GM12878 (cell line): ENCODE results near the gene PDZD2. TPM values are rescaled to one million over a fixed set of nuclear protein-coding genes. Genes with fewer than 3 reads are reported as not detected.

Experiments used
- ATAC-seq: fragments of 200-7000 bp; cut with Tn5 transposase; 3 replicates; pipeline ENCODE4 v1.9.1; 2020; ENCODE audit warnings: mild to moderate bottlenecking, moderate library complexity
- BruUV-seq: library from RNA; stranded (reverse); fragments of 400-500 nt; replicated peaks from 2 replicates; lab custom pipeline; 2021; lab: Mats Ljungman, UMichigan
- CTCF ChIA-PET: fragments of 300-600 bp; sonication (Branson Sonifier 250); formaldehyde crosslinking; extraction: SDS; loops from one replicate; lab custom pipeline; 2021; ENCODE audit warnings: inconsistent platforms; lab: Yijun Ruan, JAX
- POLR2A ChIA-PET: fragments of 350-600 bp; formaldehyde crosslinking; extraction: SDS; loops from one replicate; lab custom pipeline; 2021; ENCODE audit warnings: inconsistent platforms; lab: Charles Lee
- RAD21 ChIA-PET: fragments of 300-600 bp; sonication (Branson Sonifier 250); formaldehyde crosslinking; loops from one replicate; lab custom pipeline; 2023; ENCODE audit warnings: antibody characterized with exemption; ENCODE audit not compliant: unreplicated experiment; lab: Charles Lee
- SMC1A ChIA-PET: fragments of 300-600 bp; sonication (Branson Sonifier 250); formaldehyde crosslinking; loops from one replicate; lab custom pipeline; 2023; ENCODE audit not compliant: unreplicated experiment, uncharacterized antibody; lab: Charles Lee
- DNase-seq: peaks from one replicate; pipeline ENCODE4 v3.0.0-alpha.2; 2011; ENCODE audit warnings: low read depth, low spot score
- FAIRE-seq: peaks from 3 replicates; lab custom pipeline; 2011; peaks lifted over from hg19 to GRCh38; lab: Jason Lieb, UNC
- H2AFZ ChIP-seq: 2 replicates; pipeline ENCODE4 v1.6.0; 2011; ENCODE audit warnings: low read depth, low read length, control low read depth; ENCODE audit not compliant: control insufficient read depth
- H3K27ac ChIP-seq: 2 replicates; pipeline ENCODE4 v1.5.1; 2011; ENCODE audit warnings: control low read depth; ENCODE audit not compliant: control insufficient read depth, insufficient read depth
- H3K27me3 ChIP-seq, 2 experiments: replicated peaks in 1 of 2; 2 replicates each; pipeline versions ENCODE4 v1.6.0 to v1.6.1; 2011; ENCODE audit warnings: low read length in 1 of 2; ENCODE audit not compliant: control insufficient read depth in 2 of 2, insufficient read depth in 2 of 2
- H3K36me3 ChIP-seq, 2 experiments: 2 replicates each; pipeline ENCODE4 v1.5.1; 2011; ENCODE audit warnings: low read length in 1 of 2; ENCODE audit not compliant: control insufficient read depth in 2 of 2, insufficient read depth in 2 of 2
- H3K4me1 ChIP-seq: 2 replicates; pipeline ENCODE4 v1.6.1; 2011; ENCODE audit warnings: mild to moderate bottlenecking, low read length, moderate library complexity, mixed read lengths; ENCODE audit not compliant: control insufficient read depth, insufficient read depth
- H3K4me2 ChIP-seq: 2 replicates; pipeline ENCODE4 v1.6.0; 2011; ENCODE audit warnings: control low read depth; ENCODE audit not compliant: control insufficient read depth, insufficient read depth
- H3K4me3 ChIP-seq: fragments of 200-600 bp; sonication (generic); 2 replicates; pipeline ENCODE4 v1.5.1; 2016
- H3K79me2 ChIP-seq: 2 replicates; pipeline ENCODE4 v1.6.0; 2011; ENCODE audit warnings: low read length; ENCODE audit not compliant: control insufficient read depth, insufficient read depth
- H3K9ac ChIP-seq: 2 replicates; pipeline ENCODE4 v1.8.0; 2011; ENCODE audit warnings: low read length, control low read depth, mixed read lengths; ENCODE audit not compliant: control insufficient read depth, insufficient read depth
- H3K9me3 ChIP-seq: replicated peaks from 3 replicates; pipeline ENCODE4 v1.5.1; 2011; ENCODE audit warnings: mild to moderate bottlenecking, low read length; ENCODE audit not compliant: control insufficient read depth, insufficient read depth
- H4K20me1 ChIP-seq: 2 replicates; pipeline ENCODE4 v1.6.0; 2011; ENCODE audit not compliant: control insufficient read depth, insufficient read depth
- BACH1 ChIP-seq: fragments of 450-650 bp; IDR thresholded peaks from 2 replicates; pipeline ENCODE4 v1.6.1; 2017; ENCODE audit warnings: mild to moderate bottlenecking, borderline replicate concordance
- BHLHE40 ChIP-seq, 2 experiments: fragments of 450-650 bp in 1 of 2; IDR thresholded peaks; 2 replicates each; pipeline ENCODE4 v1.6.1; 2011 to 2017; ENCODE audit warnings: low read depth in 2 of 2, borderline replicate concordance in 1 of 2, improper control_type of control experiment in 1 of 2, low read length in 1 of 2, mild to moderate bottlenecking in 1 of 2
- BMI1 ChIP-seq: fragments of 450-650 bp; IDR thresholded peaks from 2 replicates; pipeline ENCODE4 v1.6.1; 2016; ENCODE audit warnings: mild to moderate bottlenecking, moderate library complexity, borderline replicate concordance
- BRCA1 ChIP-seq: IDR thresholded peaks from 2 replicates; pipeline ENCODE4 v1.6.1; 2011; ENCODE audit warnings: low read depth, low read length, improper control_type of control experiment
- CBX3 ChIP-seq: fragments of 200-600 bp; sonication (generic); IDR thresholded peaks from 2 replicates; pipeline ENCODE4 v1.6.1; 2016; ENCODE audit warnings: low read depth, borderline replicate concordance
- FOXM1 ChIP-seq: IDR thresholded peaks from 2 replicates; pipeline ENCODE4 v1.6.1; 2012; ENCODE audit warnings: low read depth, mild to moderate bottlenecking, inconsistent platforms, low read length, moderate library complexity
- IKZF1 ChIP-seq: fragments of 450-650 bp; conservative IDR thresholded peaks from 2 replicates; pipeline ENCODE4 v1.6.1; 2017; ENCODE audit warnings: antibody characterized with exemption, mild to moderate bottlenecking
- IRF3 ChIP-seq: fragments of 450-650 bp; IDR thresholded peaks from 2 replicates; pipeline ENCODE4 v1.6.1; 2014; ENCODE audit warnings: mild to moderate bottlenecking
- MEF2A ChIP-seq: IDR thresholded peaks from 2 replicates; pipeline ENCODE4 v1.6.1; 2011; ENCODE audit warnings: low read depth, mild to moderate bottlenecking, low read length, moderate library complexity; ENCODE audit not compliant: insufficient read depth
- MXI1 ChIP-seq: fragments of 150-350 bp; IDR thresholded peaks from 2 replicates; pipeline ENCODE4 v1.6.1; 2011; ENCODE audit warnings: low read depth, mild to moderate bottlenecking, inconsistent platforms, low read length, improper control_type of control experiment
- NR2C1 ChIP-seq: fragments of 450-650 bp; IDR thresholded peaks from 2 replicates; pipeline ENCODE4 v1.6.1; 2017; ENCODE audit warnings: antibody characterized with exemption, mild to moderate bottlenecking, moderate library complexity
- WGBS: methylation state at CpG from one replicate; pipeline ENCODE4 v1.1.6; 2016; ENCODE audit warnings: low lambda C conversion rate; ENCODE audit not compliant: insufficient replicate concordance, insufficient coverage; ENCODE audit errors: missing lambda C conversion rate; 5-methylcytosine and 5-hydroxymethylcytosine counted together
- in situ Hi-C: fragments of 300-500 bp; cut with MboI; formaldehyde crosslinking; loops from 9 replicates; pipeline ENCODE4 v1.14.3; 2018; ENCODE audit warnings: mixed read lengths
- intact Hi-C: fragments of 100-400 bp; cut with micrococcal nuclease; formaldehyde crosslinking; loops from one replicate; pipeline ENCODE4 v1.14.2; 2022; ENCODE audit not compliant: unreplicated experiment
- polyA plus RNA-seq, 11 experiments: library from polyadenylated mRNA; depleted of rRNA in 4 of 11; unstranded in 6 of 11; stranded (reverse) in 5 of 11; fragments of >200 nt; fragmentation: Nextera tagmentation in 4 of 11; fragmentation: Illumina TruSeq in 1 of 11; extraction: Ambion mirVana in 4 of 11; extraction: Trizol in 1 of 11; gene quantifications; 1 replicate in 1 of 11; 2 replicates in 10 of 11; pipeline versions ENCODE4 v1.2.1 to v1.2.3, GENCODE V29; 2011 to 2016; ENCODE audit warnings: inconsistent platforms in 2 of 11, missing spikeins in 2 of 11, low read depth in 1 of 11
- total RNA-seq, 4 experiments: library from RNA; depleted of rRNA in 3 of 4; stranded (reverse); fragments of >200 nt in 3 of 4; fragmentation: Illumina TruSeq in 1 of 4; extraction: Trizol in 1 of 4; gene quantifications; 2 replicates each; pipeline versions ENCODE4 v1.2.1 to v1.2.3, GENCODE V29; 2013 to 2021
- TF ChIP-seq, protein P1 (sequence below): IDR thresholded peaks from 2 replicates; pipeline ENCODE4 v1.6.1; 2012; ENCODE audit warnings: improper control_type of control experiment, low read depth, low read length; ENCODE audit not compliant: insufficient replicate concordance
- TF ChIP-seq, protein P2 (sequence below): fragments of 450-650 bp; IDR thresholded peaks from 2 replicates; pipeline ENCODE4 v1.6.1; 2017; ENCODE audit warnings: low read depth, mild to moderate bottlenecking, moderate library complexity
- TF ChIP-seq, protein P3 (sequence below): fragments of 450-650 bp; IDR thresholded peaks from 2 replicates; pipeline ENCODE4 v1.6.1; 2018; ENCODE audit warnings: mild to moderate bottlenecking, low read depth, moderate library complexity; ENCODE audit not compliant: partially characterized antibody

Gene PDZD2
- total and polyA plus RNA-seq, 10 of the 15 experiments (the other 5 are each of a cell fraction or from before 2014, with no cell fraction given): 0.01 to 0.58 (median 0.29) TPM; not detected in 3

- Histone ChIP-seq H4K20me1 (no peaks in the 10 kb centered on the region), H3K4me2 (no peak overlapping the region), H3K36me3 (no peaks in the 10 kb centered on the region), H3K27ac (no peak overlapping the region), H3K27me3 (peaks cover 1 to 3% of the 10 kb centered on the region in 2 experiments; a peak in 1 of 4 replicates), H2AFZ (no peak overlapping the region), H3K4me3 (no peak overlapping the region), H3K4me1 (no peaks in the 10 kb centered on the region), H3K9me3 (no peaks in the 10 kb centered on the region), H3K9ac (no peak overlapping the region), H3K79me2 (no peaks in the 10 kb centered on the region)
- ChIA-PET POLR2A (no interaction called here), RAD21 (no interaction called here), CTCF (no interaction called here), SMC1A (no interaction called here)
- intact Hi-C loops (no loop called here), in situ Hi-C loops (no loop called here)
- 74% methylated on average over 3 of the region's 3 CpGs for WGBS
- DNase-seq: no peak
- no peak for ATAC-seq
- BruUV-seq: no TSS peak
- FAIRE-seq: no peak
- TF ChIP-seq NR2C1 (no peak), IRF3 (no peak), CBX3 (no peak), MEF2A (no peak), BHLHE40 (IDR thresholded peaks at IDR 0.05; ENCODE audit: borderline replicate concordance in 1 of 2, low read depth in 2 of 2, low read length in 1 of 2) (no peak), MXI1 (no peak), IKZF1 (no peak), BACH1 (no peak), BRCA1 (no peak), BMI1 (no peak), FOXM1 (no peak)
- TF ChIP-seq, protein P1, sequence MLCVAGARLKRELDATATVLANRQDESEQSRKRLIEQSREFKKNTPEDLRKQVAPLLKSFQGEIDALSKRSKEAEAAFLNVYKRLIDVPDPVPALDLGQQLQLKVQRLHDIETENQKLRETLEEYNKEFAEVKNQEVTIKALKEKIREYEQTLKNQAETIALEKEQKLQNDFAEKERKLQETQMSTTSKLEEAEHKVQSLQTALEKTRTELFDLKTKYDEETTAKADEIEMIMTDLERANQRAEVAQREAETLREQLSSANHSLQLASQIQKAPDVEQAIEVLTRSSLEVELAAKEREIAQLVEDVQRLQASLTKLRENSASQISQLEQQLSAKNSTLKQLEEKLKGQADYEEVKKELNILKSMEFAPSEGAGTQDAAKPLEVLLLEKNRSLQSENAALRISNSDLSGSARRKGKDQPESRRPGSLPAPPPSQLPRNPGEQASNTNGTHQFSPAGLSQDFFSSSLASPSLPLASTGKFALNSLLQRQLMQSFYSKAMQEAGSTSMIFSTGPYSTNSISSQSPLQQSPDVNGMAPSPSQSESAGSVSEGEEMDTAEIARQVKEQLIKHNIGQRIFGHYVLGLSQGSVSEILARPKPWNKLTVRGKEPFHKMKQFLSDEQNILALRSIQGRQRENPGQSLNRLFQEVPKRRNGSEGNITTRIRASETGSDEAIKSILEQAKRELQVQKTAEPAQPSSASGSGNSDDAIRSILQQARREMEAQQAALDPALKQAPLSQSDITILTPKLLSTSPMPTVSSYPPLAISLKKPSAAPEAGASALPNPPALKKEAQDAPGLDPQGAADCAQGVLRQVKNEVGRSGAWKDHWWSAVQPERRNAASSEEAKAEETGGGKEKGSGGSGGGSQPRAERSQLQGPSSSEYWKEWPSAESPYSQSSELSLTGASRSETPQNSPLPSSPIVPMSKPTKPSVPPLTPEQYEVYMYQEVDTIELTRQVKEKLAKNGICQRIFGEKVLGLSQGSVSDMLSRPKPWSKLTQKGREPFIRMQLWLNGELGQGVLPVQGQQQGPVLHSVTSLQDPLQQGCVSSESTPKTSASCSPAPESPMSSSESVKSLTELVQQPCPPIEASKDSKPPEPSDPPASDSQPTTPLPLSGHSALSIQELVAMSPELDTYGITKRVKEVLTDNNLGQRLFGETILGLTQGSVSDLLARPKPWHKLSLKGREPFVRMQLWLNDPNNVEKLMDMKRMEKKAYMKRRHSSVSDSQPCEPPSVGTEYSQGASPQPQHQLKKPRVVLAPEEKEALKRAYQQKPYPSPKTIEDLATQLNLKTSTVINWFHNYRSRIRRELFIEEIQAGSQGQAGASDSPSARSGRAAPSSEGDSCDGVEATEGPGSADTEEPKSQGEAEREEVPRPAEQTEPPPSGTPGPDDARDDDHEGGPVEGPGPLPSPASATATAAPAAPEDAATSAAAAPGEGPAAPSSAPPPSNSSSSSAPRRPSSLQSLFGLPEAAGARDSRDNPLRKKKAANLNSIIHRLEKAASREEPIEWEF: no peak
- TF ChIP-seq, protein P2, sequence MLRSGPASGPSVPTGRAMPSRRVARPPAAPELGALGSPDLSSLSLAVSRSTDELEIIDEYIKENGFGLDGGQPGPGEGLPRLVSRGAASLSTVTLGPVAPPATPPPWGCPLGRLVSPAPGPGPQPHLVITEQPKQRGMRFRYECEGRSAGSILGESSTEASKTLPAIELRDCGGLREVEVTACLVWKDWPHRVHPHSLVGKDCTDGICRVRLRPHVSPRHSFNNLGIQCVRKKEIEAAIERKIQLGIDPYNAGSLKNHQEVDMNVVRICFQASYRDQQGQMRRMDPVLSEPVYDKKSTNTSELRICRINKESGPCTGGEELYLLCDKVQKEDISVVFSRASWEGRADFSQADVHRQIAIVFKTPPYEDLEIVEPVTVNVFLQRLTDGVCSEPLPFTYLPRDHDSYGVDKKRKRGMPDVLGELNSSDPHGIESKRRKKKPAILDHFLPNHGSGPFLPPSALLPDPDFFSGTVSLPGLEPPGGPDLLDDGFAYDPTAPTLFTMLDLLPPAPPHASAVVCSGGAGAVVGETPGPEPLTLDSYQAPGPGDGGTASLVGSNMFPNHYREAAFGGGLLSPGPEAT: no peak
- TF ChIP-seq, protein P3, sequence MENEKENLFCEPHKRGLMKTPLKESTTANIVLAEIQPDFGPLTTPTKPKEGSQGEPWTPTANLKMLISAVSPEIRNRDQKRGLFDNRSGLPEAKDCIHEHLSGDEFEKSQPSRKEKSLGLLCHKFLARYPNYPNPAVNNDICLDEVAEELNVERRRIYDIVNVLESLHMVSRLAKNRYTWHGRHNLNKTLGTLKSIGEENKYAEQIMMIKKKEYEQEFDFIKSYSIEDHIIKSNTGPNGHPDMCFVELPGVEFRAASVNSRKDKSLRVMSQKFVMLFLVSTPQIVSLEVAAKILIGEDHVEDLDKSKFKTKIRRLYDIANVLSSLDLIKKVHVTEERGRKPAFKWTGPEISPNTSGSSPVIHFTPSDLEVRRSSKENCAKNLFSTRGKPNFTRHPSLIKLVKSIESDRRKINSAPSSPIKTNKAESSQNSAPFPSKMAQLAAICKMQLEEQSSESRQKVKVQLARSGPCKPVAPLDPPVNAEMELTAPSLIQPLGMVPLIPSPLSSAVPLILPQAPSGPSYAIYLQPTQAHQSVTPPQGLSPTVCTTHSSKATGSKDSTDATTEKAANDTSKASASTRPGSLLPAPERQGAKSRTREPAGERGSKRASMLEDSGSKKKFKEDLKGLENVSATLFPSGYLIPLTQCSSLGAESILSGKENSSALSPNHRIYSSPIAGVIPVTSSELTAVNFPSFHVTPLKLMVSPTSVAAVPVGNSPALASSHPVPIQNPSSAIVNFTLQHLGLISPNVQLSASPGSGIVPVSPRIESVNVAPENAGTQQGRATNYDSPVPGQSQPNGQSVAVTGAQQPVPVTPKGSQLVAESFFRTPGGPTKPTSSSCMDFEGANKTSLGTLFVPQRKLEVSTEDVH: no peak
These were observed 12.3 kb downstream of the PDZD2 start for GRCh38 chr5:31651241-31651640.
